HG02571 (cell line): Measurements from ENCODE around the gene CCDC33.

Source experiments
- ATAC-seq: cut with Tn5 transposase; IDR thresholded peaks from one replicate; pipeline ENCODE4 v1.9.1; 2021; ENCODE audit warnings: mild to moderate bottlenecking, moderate library complexity; ENCODE audit not compliant: unreplicated experiment

The CCDC33 gene

GRCh38 chr15:74235962-74236361, at the start of gene CCDC33:
Gene CCDC33, plus strand, starts transcription at chr15:74236326. Its CDS starts 394 bp downstream, at chr15:74236720.
- no peak for ATAC-seq

- no peak for ATAC-seq
Measured at GRCh38 chr15:74188216-74188615, 47.9 kb upstream of the CCDC33 start.

- no peak for ATAC-seq
Measured at GRCh38 chr15:74191798-74192197, 44.3 kb upstream of the CCDC33 start.

- no peak for ATAC-seq
Measured at GRCh38 chr15:74192751-74193150, 43.4 kb upstream of the CCDC33 start.

- no peak for ATAC-seq
Measured at GRCh38 chr15:74193299-74193718, 42.8 kb upstream of the CCDC33 start.

- no peak for ATAC-seq
Measured at GRCh38 chr15:74193905-74194304, 42.2 kb upstream of the CCDC33 start.

GRCh38 chr15:74194572-74195559, 41.3 kb upstream of the CCDC33 start:
- no peak for ATAC-seq

GRCh38 chr15:74196175-74196574, 40.0 kb upstream of the CCDC33 start:
- no peak for ATAC-seq

- no peak for ATAC-seq
Measured at GRCh38 chr15:74197176-74197965, 38.8 kb upstream of the CCDC33 start.

GRCh38 chr15:74199297-74199652, 36.9 kb upstream of the CCDC33 start:
- ATAC-seq: no peak

GRCh38 chr15:74200412-74200815, 35.7 kb upstream of the CCDC33 start:
- ATAC-seq: no peak

GRCh38 chr15:74200871-74201419, 35.2 kb upstream of the CCDC33 start:
- ATAC-seq: no peak

- no peak for ATAC-seq
Measured at GRCh38 chr15:74201710-74202420, 34.3 kb upstream of the CCDC33 start.

GRCh38 chr15:74202452-74203401, 33.4 kb upstream of the CCDC33 start, which contains the start of gene STRA6:
Gene STRA6, minus strand, starts transcription at chr15:74202787. Its CDS starts 520 bp downstream, at chr15:74202267.
- no peak for ATAC-seq

- no peak for ATAC-seq
Measured at GRCh38 chr15:74203914-74204431, 32.2 kb upstream of the CCDC33 start.

GRCh38 chr15:74205582-74205947, 30.6 kb upstream of the CCDC33 start:
- no peak for ATAC-seq

- no peak for ATAC-seq
Measured at GRCh38 chr15:74206801-74207281, 29.3 kb upstream of the CCDC33 start.

GRCh38 chr15:74207652-74208440, 28.3 kb upstream of the CCDC33 start:
- no peak for ATAC-seq
